Osteoblast (primary cell): ENCODE results near the gene NR5A1. TPM values are rescaled to one million over a fixed set of nuclear protein-coding genes. Genes with fewer than 3 reads are reported as not detected.

Experiments
- DNase-seq: peaks from one replicate; pipeline ENCODE4 v3.0.0; 2011; ENCODE audit warnings: low spot score, mixed read lengths; ENCODE audit not compliant: insufficient read length; ENCODE audit errors: missing footprints
- H2AFZ ChIP-seq: 2 replicates; pipeline ENCODE4 v1.6.0; 2011; ENCODE audit warnings: mild to moderate bottlenecking, low read length
- H3K27ac ChIP-seq: 2 replicates; pipeline ENCODE4 v1.5.1; 2011; ENCODE audit warnings: mild to moderate bottlenecking, low read depth, low read length, moderate library complexity
- H3K27me3 ChIP-seq: 2 replicates; pipeline ENCODE4 v1.6.0; 2012; ENCODE audit warnings: mild to moderate bottlenecking, control low read depth, inconsistent platforms, low read length, moderate library complexity; ENCODE audit not compliant: insufficient read depth
- H3K36me3 ChIP-seq: 2 replicates; pipeline ENCODE4 v1.5.1; 2011; ENCODE audit warnings: mild to moderate bottlenecking, low read length, control low read depth, moderate library complexity; ENCODE audit not compliant: insufficient read depth
- H3K4me1 ChIP-seq: 2 replicates; pipeline ENCODE4 v1.5.1; 2011; ENCODE audit warnings: mild to moderate bottlenecking, low read length, control low read depth, moderate library complexity; ENCODE audit not compliant: insufficient read depth
- H3K4me2 ChIP-seq: 2 replicates; pipeline ENCODE4 v1.6.0; 2011; ENCODE audit warnings: mild to moderate bottlenecking, low read length; ENCODE audit not compliant: insufficient read depth
- H3K4me3 ChIP-seq: fragments of 200-600 bp; sonication (generic); 3 replicates; pipeline ENCODE4 v1.5.1; 2012; ENCODE audit warnings: mild to moderate bottlenecking, low read length, inconsistent platforms; ENCODE audit not compliant: insufficient read depth
- H3K79me2 ChIP-seq: 2 replicates; pipeline ENCODE4 v1.6.0; 2012; ENCODE audit warnings: mild to moderate bottlenecking, low read length, control low read depth, inconsistent platforms; ENCODE audit not compliant: insufficient read depth
- H3K9me3 ChIP-seq: 2 replicates; pipeline ENCODE4 v1.5.1; 2011; ENCODE audit warnings: low read depth, low read length, control low read depth
- H4K20me1 ChIP-seq: 2 replicates; pipeline ENCODE4 v1.6.0; 2012; ENCODE audit warnings: mild to moderate bottlenecking, low read length, control low read depth; ENCODE audit not compliant: insufficient read depth
- total RNA-seq: library from RNA; depleted of rRNA; stranded (reverse); fragments of >200 nt; gene quantifications from 2 replicates; pipeline ENCODE4 v1.2.3, GENCODE V29; 2012
- TF ChIP-seq, protein P1 (sequence below): IDR thresholded peaks from 2 replicates; pipeline ENCODE4 v1.5.1; 2011; ENCODE audit warnings: mild to moderate bottlenecking, low read depth, low read length, moderate library complexity; ENCODE audit errors: extremely low read depth

The NR5A1 gene
- total RNA-seq, 1 donor = not detected

GRCh38 chr9:124472770-124473169 lies 34.4 kb downstream of the NR5A1 start:
- H3K79me2 ChIP-seq = no peaks in the 10 kb centered on the region
- TF ChIP-seq, protein P1, sequence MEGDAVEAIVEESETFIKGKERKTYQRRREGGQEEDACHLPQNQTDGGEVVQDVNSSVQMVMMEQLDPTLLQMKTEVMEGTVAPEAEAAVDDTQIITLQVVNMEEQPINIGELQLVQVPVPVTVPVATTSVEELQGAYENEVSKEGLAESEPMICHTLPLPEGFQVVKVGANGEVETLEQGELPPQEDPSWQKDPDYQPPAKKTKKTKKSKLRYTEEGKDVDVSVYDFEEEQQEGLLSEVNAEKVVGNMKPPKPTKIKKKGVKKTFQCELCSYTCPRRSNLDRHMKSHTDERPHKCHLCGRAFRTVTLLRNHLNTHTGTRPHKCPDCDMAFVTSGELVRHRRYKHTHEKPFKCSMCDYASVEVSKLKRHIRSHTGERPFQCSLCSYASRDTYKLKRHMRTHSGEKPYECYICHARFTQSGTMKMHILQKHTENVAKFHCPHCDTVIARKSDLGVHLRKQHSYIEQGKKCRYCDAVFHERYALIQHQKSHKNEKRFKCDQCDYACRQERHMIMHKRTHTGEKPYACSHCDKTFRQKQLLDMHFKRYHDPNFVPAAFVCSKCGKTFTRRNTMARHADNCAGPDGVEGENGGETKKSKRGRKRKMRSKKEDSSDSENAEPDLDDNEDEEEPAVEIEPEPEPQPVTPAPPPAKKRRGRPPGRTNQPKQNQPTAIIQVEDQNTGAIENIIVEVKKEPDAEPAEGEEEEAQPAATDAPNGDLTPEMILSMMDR = no peak
- H2AFZ ChIP-seq = no peak overlapping the region
- H3K4me1 ChIP-seq = no peaks in the 10 kb centered on the region
- peaks cover 13% of the 10 kb centered on the region for H3K27me3 ChIP-seq
- no peak for DNase-seq
- no peak overlapping the region for H3K27ac ChIP-seq
- no peaks in the 10 kb centered on the region for H3K36me3 ChIP-seq
- H4K20me1 ChIP-seq = no peaks in the 10 kb centered on the region
- no peak overlapping the region for H3K4me3 ChIP-seq
- H3K4me2 ChIP-seq = no peak overlapping the region
- no peaks in the 10 kb centered on the region for H3K9me3 ChIP-seq

DNA sequence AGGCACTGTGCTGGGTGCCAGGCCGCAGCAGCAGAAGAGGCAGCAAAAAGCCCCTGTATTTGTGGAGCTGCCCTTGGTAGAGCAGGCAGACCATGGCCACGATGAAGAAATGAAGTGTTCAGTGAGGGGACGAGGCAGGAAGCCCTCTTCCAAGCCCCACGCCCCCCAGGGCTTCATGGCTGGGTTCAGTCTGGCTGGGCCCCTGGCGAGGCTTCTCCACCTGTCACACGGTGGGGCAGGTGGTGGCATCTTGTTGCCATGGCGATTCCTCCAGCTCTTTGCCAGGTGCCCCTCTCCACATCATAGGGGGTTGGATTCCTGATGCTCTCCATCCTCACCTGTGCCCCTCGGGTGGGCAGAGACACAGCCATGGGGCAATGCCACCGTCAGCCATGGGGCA lies 35.4 kb downstream of the NR5A1 start:
- Histone ChIP-seq H3K4me2 (no peak overlapping the region), H3K9me3 (no peaks in the 10 kb centered on the region), H3K27ac (no peak overlapping the region), H3K36me3 (no peaks in the 10 kb centered on the region), H3K4me3 (no peak overlapping the region), H3K4me1 (no peaks in the 10 kb centered on the region), H3K79me2 (no peaks in the 10 kb centered on the region), H4K20me1 (no peaks in the 10 kb centered on the region), H2AFZ (no peak overlapping the region), H3K27me3 (peaks cover 12% of the 10 kb centered on the region)
- TF ChIP-seq, protein P1 = no peak
- no peak for DNase-seq

DNA sequence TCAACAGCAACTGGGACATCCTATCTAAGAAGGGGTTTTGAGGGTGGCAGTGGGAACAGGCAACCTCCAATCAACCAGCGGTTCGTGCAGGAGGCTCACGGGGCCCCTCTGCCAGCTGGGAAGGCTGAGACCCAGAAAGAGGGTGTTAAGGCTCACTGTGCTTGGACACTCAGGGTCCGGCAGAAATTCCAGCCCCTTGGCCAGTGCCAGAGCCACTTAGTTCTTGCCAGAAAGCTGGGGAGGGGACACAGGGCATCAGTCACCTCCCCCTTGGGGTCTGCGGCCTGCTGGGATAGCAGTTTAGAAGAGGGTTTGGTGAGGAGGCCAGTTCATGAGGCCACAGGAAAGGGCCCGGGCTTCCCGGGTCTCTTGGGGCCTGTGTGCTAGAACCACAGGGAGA lies 36.5 kb downstream of the NR5A1 start:
- no peaks in the 10 kb centered on the region for H4K20me1 ChIP-seq
- no peaks in the 10 kb centered on the region for H3K36me3 ChIP-seq
- H2AFZ ChIP-seq = no peak overlapping the region
- H3K4me1 ChIP-seq = no peaks in the 10 kb centered on the region
- H3K79me2 ChIP-seq = no peaks in the 10 kb centered on the region
- H3K4me3 ChIP-seq = no peak overlapping the region
- DNase-seq = no peak
- peaks cover 9% of the 10 kb centered on the region for H3K27me3 ChIP-seq
- H3K4me2 ChIP-seq = no peak overlapping the region
- H3K27ac ChIP-seq = no peak overlapping the region
- TF ChIP-seq, protein P1 = no peak
- H3K9me3 ChIP-seq = no peaks in the 10 kb centered on the region

DNA sequence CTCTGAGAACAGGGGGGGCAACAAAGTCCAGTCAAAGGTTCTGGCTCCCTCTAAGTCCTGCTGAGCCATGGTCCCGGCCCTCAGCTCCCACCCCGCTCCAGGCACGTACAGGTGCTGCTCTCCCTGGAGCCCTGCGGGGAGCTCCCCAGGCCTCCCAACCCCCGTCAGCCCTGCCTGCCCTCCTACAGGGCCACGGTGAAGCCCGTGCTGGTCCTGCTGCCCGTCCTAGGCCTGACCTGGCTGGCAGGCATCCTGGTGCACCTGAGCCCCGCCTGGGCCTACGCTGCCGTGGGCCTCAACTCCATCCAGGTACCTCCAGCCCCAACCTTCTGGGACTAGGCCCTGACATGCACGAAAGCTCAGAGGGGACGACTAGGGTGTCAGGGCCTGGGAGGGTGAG lies 36.9 kb downstream of the NR5A1 start:
- no peak overlapping the region for H2AFZ ChIP-seq
- H3K4me1 ChIP-seq = no peaks in the 10 kb centered on the region
- no peak overlapping the region for H3K4me2 ChIP-seq
- no peak overlapping the region for H3K4me3 ChIP-seq
- TF ChIP-seq, protein P1 = no peak
- no peaks in the 10 kb centered on the region for H3K9me3 ChIP-seq
- peaks cover 9% of the 10 kb centered on the region for H3K27me3 ChIP-seq
- no peaks in the 10 kb centered on the region for H4K20me1 ChIP-seq
- no peak for DNase-seq
- H3K36me3 ChIP-seq = no peaks in the 10 kb centered on the region
- no peaks in the 10 kb centered on the region for H3K79me2 ChIP-seq
- H3K27ac ChIP-seq = no peak overlapping the region
